Stimulated activated CD4-positive, alpha-beta T cell treated with anti-CD3 and anti-CD28 coated beads, TNF-alpha, amount 100 ng/mL, for 4 hours (primary cell): ENCODE results near the gene JAG2.

ENCODE experiments used
- DNase-seq, 3 experiments: peaks; one replicate each; pipeline ENCODE4 v3.0.0-alpha.2; 2020; ENCODE audit warnings: low read depth in 3 of 3

The JAG2 gene

GRCh38 chr14:105139831-105140239 lies 28.7 kb downstream of the JAG2 start:
- no peak for DNase-seq

DNA sequence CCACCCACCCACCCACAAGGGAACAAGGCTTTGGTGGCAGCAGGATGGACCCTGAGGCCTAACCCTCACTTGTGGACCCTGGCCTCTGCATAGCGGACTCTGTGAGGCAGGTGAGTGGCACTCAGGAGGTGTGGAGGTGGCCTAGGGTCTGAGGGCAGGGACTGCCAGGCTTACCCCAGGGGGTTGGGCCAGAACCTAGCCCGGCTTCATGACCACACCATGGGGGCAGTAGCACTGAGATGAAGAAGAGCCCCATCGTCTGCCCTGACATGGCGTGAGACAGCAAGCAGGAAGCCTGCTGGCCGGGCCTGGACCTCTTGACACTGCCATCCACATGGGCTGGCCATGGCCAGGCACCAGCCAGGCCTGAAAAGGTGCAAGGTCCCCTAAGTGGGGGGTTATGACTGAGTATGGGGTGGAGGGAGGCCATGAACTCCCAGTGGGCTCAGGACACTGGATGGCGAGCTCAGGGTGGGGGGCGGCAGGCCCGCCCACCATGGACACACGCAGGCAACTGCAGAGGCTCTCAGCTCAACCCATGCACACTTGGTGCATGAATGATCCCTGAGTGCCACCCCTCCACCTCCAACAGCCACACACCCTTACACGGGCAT lies 29.3 kb downstream of the JAG2 start:
- no peak for DNase-seq

DNA sequence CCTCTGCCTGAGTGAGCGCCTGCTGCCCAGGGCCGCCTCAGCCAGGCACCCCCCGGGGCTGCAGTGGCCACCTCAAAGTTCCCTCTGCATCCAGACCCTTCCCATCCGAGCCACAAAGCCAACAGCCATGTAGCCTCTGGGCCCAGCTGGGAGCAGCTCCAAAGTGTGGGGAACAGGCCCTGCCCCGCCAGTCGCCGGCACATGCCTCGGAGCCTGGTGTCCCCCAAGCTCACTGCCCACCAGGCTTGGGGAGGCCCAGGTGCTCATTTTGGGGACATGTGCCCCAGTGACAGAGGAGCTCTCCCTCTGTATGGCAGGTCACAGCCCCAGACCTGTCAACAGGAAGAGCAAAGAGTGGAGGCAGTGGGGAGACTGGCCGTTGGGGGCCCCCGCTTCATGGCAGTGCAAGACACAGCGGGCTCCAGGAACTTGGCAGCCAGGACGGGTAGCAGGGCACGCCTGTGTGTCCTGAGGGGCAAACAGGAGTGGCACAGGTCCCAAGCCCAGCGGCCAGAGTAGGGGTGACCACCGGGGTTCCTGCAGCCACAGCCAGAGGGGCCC lies 29.9 kb downstream of the JAG2 start:
- no peak for DNase-seq

GRCh38 chr14:105138021-105138541 lies 30.5 kb downstream of the JAG2 start:
- no peak for DNase-seq

DNA sequence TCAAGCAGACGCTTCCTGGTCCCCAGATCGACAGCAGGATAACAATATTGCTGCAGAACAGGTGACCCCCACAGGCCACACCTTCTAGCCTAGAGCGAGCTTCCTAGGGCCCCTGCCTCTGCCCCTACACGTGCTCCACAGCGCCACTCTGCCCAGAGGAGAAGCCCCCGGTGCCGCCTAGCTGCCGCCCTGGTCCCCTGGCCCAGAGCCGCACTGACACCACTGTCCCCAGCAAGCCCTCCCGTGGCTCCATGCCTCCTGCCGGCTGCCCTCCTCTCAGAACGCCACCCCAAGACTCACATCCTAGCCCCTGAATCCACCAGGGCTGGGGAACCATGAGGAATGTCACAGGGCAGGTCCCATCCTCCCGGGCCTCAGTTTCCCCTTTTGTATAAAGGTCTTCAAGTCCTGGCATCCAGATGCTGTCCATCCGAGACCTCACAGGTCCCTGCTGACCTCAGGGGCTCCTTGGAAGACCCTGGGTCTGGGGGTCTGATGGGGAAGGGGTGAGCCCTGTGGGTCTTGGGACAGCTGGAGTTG lies 31.0 kb downstream of the JAG2 start:
- no peak for DNase-seq

- DNase-seq: no peak
Observed at GRCh38 chr14:105136401-105137322, 31.9 kb downstream of the JAG2 start.

GRCh38 chr14:105135700-105136395 lies 32.7 kb downstream of the JAG2 start:
- DNase-seq: no peak

- DNase-seq: no peak
Observed at GRCh38 chr14:105132921-105133654, 35.5 kb downstream of the JAG2 start.

DNA sequence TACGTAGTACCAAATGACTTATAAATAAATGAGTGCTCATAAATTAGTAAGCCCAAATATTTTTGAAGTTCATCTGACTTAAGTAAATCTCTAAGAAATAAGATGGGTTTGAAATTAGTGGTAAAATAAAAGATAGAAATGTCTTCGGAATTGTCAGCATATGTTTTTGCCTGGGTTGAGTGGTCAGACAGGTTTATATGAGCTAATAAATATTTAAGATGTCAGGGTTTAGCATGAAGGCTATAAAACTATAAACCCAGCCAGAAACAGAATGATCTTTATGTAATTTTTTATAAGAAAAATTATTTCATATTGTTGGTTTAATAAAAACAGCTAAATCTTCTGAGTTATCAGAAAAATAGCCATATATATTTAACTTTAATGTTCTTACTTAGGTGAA lies 37.3 kb downstream of the JAG2 start:
- no peak for DNase-seq

- DNase-seq: no peak
Observed at GRCh38 chr14:105128059-105128458, 40.5 kb downstream of the JAG2 start.

DNA sequence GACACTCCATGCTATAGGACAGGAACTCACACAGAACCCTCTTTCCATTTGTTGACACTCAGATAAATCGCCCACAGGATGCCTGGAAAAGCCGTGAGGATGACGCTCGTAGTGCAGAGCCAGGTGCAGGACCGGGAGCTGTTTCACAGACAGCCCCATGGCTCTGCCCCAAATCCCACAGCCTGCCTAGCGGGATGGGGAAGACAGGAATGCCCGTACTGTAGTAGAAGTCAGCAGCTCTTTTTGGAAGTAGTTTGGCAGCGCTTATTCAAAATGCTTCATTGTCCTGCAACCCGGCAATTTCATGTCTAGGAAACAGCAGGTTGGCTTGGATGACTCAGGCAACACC lies 41.6 kb downstream of the JAG2 start:
- DNase-seq: no peak

DNA sequence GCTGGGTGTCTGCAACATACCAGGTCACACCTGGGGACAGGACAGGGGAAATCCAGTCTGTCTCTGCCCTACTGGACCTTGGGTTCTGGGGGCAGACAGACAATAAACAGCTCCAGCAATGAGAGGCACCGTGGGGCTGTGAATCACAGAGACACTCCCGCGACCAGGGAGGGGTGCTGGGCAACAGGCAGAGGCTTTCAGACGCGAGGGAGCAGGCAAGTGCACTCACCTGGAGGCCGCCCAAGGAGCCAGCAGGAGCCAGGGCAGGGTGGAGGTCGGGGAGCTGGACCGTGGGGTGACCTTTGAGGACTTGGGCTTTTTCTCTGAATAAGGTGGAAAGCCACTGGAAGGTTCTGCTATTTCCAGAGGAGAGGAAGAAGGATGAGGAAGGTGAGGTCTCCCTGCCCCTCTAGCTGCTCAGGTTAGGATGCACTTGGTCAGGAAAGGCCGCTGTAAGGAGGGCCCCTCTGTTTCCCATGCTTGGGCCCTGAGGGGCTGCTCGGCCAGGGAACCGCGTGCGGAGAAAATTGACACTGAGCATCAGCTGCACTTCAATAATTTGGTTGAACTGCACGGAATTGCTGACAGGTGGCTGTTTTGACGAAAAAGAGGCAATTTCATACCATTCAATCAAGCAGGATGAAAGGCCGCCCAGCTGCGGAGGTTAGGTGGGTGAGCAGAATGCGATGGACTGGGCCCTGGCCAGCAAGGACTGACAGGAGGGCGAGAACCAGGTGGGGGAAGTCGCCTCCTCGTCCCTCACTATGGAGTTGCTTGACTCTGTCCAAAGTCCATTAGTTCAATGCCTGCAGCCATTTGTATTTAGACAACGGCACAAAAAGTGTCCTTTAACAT lies 42.2 kb downstream of the JAG2 start:
- DNase-seq: no peak

DNA sequence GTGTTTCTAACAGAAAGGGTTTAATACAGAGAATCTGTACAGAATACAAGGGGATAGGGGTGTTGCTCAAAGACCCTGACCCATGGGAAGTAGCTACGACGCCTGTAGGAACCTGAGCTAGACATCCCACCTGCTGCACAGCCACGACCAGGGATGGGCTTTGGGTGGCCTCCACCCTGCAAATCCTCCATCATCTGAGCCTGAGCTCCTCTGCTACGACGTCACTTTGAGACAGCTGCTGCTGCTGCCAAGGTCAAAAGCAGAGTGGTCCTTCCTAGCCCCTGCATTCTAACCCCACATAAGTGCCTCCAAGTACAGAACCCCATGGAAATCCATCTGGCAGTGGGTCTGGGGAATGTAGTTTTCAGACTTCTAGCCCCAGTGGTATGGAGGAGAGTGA lies 43.8 kb downstream of the JAG2 start:
- DNase-seq: no peak

GRCh38 chr14:105123981-105124765 lies 44.4 kb downstream of the JAG2 start:
- DNase-seq: no peak

GRCh38 chr14:105123064-105123665 lies 45.4 kb downstream of the JAG2 start:
- no peak for DNase-seq

GRCh38 chr14:105120056-105120455 lies 48.5 kb downstream of the JAG2 start:
- DNase-seq: no peak

- no peak for DNase-seq
Observed at GRCh38 chr14:105119408-105120025, 49.1 kb downstream of the JAG2 start.

- DNase-seq: no peak
Observed at GRCh38 chr14:105118646-105119407, 49.7 kb downstream of the JAG2 start.
